Frontal cortex (tissue), 4 donors: ENCODE results near the gene CFLAR. TPM values are rescaled to one million over a fixed set of nuclear protein-coding genes. Genes with fewer than 3 reads are reported as not detected.
"Not testable (repeated sequence)": the region's sequence is repeated elsewhere in the genome, so short reads cannot be mapped to it uniquely, and the experiment has no call there.

Experiments used
- DNase-seq, 2 donors: peaks; one replicate each; pipeline ENCODE4 v3.0.0; 2012; ENCODE audit warnings: low spot score in 2 of 2
- FAIRE-seq: peaks from 2 replicates; lab custom pipeline; 2012; peaks lifted over from hg19 to GRCh38; lab: Jason Lieb, UNC
- total RNA-seq: library from RNA; depleted of rRNA; stranded (reverse); fragments of >200 nt; gene quantifications from one replicate; pipeline ENCODE4 v1.2.3, GENCODE V29; 2014
- donor health status: control.
- donor health status: control.
- donor health status: control.

The CFLAR gene
- total RNA-seq, 1 donor from 2014 or later, result 26.1 TPM

DNA sequence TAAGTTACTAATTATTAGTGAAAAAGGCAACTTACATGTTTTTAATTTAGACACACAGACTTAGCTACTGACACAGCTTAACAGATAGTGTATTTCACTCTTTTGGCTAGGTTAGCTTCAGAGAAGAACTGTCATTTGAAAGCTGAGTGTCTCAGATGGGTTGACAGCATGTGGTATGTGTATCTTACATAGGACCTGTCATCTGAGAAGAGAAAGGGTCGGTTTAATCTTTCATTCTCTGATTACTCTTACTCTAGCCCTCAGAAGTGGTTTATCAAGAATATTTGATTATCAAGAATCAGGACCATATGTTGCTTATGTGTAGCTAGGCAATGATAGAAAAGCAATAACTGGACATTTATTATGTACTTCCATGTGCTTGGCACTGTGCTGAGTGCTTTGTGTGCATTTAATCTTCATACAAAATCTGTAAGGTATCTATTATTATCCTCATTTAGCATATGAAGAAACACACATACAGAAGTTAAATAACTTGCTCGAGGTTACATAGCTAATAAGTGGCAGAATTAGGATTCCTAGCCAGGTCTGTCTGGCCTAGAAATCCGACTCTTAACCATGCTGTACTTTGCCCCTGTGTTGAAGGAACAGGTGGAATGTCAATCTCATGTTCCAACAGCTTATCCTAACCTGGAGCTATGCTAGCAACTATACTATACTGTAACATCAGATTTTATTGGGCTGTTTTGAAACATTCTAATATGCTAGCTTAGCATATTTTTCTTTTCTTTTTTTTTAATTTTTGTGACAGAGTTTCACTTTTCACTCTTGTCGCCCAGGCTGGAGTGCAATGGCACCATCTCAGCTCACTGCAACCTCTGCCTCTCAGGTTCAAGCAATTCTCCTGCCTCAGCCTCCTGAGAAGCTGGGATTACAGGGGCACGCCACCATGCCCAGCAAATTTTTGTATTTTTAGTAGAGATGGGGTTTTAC, 28.4 kb downstream of the CFLAR start:
- DNase-seq (no peak), FAIRE-seq (no peak)

GRCh38 chr2:201148434-201148990, 32.5 kb downstream of the CFLAR start:
- FAIRE-seq (no peak), DNase-seq (no peak)

DNA sequence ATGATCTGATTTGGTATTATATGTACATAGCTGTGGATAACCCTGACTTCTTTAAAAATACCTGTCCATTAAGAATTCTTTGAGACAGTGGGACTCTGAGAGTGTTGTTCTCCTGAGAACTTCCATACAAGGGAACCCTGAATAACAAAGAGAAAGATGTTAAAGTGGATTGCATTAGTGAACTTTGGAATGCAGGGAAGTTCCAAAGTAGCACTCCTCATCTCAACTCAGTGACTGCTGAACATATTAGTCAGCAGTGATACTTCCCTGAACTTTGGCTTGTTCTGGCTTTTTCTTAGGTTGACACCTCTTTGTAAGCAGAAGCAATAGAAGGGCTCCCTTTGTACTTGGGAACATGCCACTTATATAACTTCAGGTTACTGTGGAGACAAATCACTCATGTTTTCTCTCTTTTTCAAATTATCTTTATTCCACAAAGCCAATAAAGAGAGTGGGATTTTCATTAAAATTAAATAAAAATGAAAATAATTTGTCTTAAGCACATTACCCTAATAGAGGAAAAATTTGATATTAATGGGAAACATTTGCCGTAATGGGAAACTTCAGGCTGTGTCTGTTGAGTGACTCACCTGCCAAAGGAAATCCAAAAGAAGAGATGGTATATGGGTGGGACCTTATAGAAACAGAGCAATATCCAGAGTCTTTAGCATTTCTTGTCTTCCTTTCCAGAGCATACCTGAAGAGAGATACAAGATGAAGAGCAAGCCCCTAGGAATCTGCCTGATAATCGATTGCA, 33.3 kb downstream of the CFLAR start:
- FAIRE-seq (no peak), DNase-seq (no peak)

- FAIRE-seq, DNase-seq: not testable (repeated sequence)
Observed at GRCh38 chr2:201149821-201150165, 33.8 kb downstream of the CFLAR start.

- FAIRE-seq (no peak), DNase-seq (no peak)
Observed at GRCh38 chr2:201150454-201151020, 34.6 kb downstream of the CFLAR start.

GRCh38 chr2:201151127-201151981, 35.4 kb downstream of the CFLAR start:
- no peak for DNase-seq
- FAIRE-seq, result no peak

DNA sequence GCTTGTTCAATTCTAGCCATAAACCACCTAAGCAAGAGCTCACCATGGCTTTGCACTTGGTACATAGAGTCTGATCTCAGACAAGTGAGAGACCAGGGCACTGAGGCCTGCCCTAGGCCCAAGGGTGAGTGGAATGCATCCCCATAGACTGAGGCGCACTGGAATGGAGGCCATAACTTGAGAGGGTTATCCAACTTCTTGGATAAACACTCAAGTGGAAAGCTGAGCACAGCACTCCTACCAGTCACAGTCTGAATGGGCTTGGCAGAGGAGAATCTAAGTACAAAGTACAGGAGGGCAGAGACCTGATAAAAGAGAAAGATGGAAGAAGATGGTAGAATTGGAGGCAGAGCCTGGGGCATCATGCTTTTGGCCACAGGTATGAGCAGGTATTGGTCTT, 36.6 kb downstream of the CFLAR start:
- FAIRE-seq (no peak), DNase-seq (no peak)

- DNase-seq (no peak), FAIRE-seq (no peak)
Observed at GRCh38 chr2:201152999-201153815, 37.2 kb downstream of the CFLAR start.

- DNase-seq, result no peak
- FAIRE-seq, result no peak
Observed at GRCh38 chr2:201154615-201155399, 38.8 kb downstream of the CFLAR start.

DNA sequence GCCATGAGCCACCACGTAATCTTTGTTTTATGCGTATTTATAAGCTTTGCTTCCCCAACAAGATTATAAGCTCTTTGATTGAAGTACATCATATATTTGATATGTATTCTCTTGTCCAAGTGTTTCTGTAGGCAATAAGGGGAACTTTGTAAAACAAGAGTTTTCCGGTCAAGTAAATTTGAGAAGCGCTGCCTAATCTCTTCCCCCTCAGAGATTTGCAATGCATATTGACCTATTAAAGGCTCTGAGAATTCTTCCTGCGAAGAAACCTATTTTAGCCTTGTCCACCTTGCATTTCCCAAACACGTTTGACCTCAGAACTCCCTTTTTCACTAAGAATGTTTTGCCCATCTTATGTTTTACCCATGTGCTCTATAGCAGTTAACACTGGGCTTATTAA, 40.1 kb downstream of the CFLAR start:
- DNase-seq, result no peak
- no peak for FAIRE-seq

DNA sequence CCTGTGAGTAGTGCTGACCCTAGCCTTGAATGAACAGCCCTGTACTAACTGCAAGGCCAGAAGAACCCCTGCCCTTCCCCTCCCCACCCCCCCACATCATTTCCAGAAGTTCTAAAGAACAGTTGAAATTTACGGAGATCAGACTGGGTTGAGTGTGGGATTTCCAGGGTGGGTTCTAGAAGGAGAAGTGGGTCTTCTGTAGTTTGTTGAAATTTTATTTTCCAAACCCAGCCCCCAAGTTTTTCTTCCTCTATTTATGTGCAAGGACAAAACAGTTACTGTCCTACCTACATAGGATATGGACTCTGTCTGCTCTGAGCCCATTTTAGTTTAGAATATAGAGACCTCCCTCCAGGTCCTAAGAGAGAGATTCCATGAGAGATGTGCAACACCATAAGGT, 40.7 kb downstream of the CFLAR start:
- FAIRE-seq (no peak), DNase-seq (no peak)

DNA sequence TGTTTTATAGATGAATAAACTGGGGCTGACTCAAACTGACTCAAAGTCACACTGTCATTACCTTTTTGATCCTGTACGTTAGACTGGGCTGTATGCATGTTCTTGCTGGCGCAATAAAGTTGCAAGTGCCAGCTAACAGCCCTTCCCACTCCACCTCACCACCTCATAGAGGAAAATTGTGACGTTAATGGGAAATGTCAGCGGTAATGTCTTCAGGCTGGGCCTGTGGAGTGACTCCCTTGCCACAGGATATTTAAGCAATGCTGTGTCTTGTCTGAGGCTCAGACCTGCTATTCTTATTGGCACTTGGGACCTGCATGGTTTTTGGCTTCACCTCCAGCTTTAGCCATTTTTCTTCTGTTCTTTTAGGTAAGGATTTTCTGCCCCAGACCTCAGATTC, 41.7 kb downstream of the CFLAR start:
- DNase-seq (no peak), FAIRE-seq (no peak)

DNA sequence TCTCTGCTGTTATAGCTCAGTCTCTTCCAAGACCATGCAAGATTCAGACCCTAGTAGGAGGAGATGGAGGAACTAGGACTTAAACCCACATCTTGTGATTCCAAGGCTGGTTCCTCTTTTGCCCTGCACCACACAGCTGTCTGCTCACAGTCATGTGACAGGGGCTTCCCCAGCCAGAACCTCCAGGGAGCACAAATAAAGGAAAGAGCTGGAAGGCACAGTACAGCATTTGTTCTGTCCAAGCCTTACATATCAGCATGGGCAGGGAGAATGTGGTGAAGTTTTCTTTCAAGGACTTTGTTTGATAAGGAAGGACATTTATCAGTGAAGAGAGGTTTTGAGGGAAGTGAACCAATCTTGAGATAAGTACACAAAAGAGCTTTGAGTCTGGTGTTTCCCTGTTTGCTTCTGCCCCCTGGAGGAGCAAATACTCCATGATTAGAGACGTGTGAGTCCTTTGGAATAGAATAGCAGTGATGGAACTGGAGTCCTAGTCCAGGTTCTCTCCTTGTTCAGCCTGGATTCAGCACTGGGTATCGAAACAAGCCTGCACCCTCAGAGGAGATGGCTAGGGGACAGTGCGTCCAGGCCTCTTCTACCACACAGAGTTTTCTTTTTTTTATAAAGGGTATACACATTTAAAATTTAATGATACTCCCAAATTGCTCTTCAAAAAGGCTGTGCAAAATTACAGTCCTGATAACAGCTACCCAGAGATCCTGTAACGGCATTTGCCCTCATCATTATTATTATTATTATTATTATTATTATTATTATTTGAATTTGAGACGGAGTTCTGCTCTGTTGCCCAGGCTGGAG, 42.4 kb downstream of the CFLAR start:
- no peak for FAIRE-seq
- peak; percentile 62 to 65 for DNase-seq

- DNase-seq (no peak), FAIRE-seq (no peak)
Observed at GRCh38 chr2:201164166-201164565, 48.2 kb downstream of the CFLAR start.

GRCh38 chr2:201167546-201167945, 51.6 kb downstream of the CFLAR start:
- FAIRE-seq (no peak), DNase-seq (no peak)

GRCh38 chr2:201168496-201168895, 52.5 kb downstream of the CFLAR start:
- not testable (repeated sequence) for DNase-seq, FAIRE-seq

- DNase-seq (no peak), FAIRE-seq (no peak)
Observed at GRCh38 chr2:201171259-201171814, 55.4 kb downstream of the CFLAR start.
